SIG-M5 (cell line): Measurements from ENCODE around the gene AGXT.

Experiments used
- DNase-seq: peaks from one replicate; lab custom pipeline; 2025; lab: John Stamatoyannopoulos, UW

The AGXT gene

GRCh38 chr2:240916571-240917008, 48.0 kb downstream of the AGXT start:
- DNase-seq: no peak

GRCh38 chr2:240917009-240917683, 48.5 kb downstream of the AGXT start:
- DNase-seq: no peak

- DNase-seq: no peak
Observed at GRCh38 chr2:240917684-240918257, 49.1 kb downstream of the AGXT start.

- no peak for DNase-seq
Observed at GRCh38 chr2:240918258-240919091, 49.9 kb downstream of the AGXT start.

- no peak for DNase-seq
Observed at GRCh38 chr2:240919161-240919781, 50.6 kb downstream of the AGXT start.

- no peak for DNase-seq
Observed at GRCh38 chr2:240919786-240920782, 51.5 kb downstream of the AGXT start.

GRCh38 chr2:240920783-240921231, 52.2 kb downstream of the AGXT start:
- DNase-seq: no peak

- DNase-seq: no peak
Observed at GRCh38 chr2:240921311-240921994, 52.8 kb downstream of the AGXT start.

- DNase-seq: no peak
Observed at GRCh38 chr2:240921995-240922244, 53.3 kb downstream of the AGXT start.

- DNase-seq: no peak
Observed at GRCh38 chr2:240922245-240922981, 53.8 kb downstream of the AGXT start.

GRCh38 chr2:240922982-240923537, 54.4 kb downstream of the AGXT start:
- DNase-seq: no peak

- DNase-seq: no peak
Observed at GRCh38 chr2:240925191-240925567, 56.6 kb downstream of the AGXT start.

- no peak for DNase-seq
Observed at GRCh38 chr2:240925568-240926515, 57.2 kb downstream of the AGXT start.

GRCh38 chr2:240926516-240927389, 58.1 kb downstream of the AGXT start:
- DNase-seq: no peak

- DNase-seq: no peak
Observed at GRCh38 chr2:240927390-240927781, 58.8 kb downstream of the AGXT start.

- no peak for DNase-seq
Observed at GRCh38 chr2:240928476-240929363, 60.1 kb downstream of the AGXT start.
